Measurements from ENCODE around the gene ARL15. TPM values are rescaled to one million over a fixed set of nuclear protein-coding genes. Genes with fewer than 3 reads are reported as not detected.
"Not testable (repeated sequence)": the region's sequence is repeated elsewhere in the genome, so short reads cannot be mapped to it uniquely, and the experiment has no call there.

The ARL15 gene
- total RNA-seq, 3 donors from 2014 or later = 5.4 to 6.3 (median 6.1) TPM

GRCh38 chr5:53983568-53984460, 326.6 kb downstream of the ARL15 start:
- H3K27me3 Mint-ChIP-seq (ENCODE audit: low read depth) = no peaks in the 10 kb centered on the region
- no peak overlapping the region for H3K4me3 Mint-ChIP-seq
- H3K9me3 Mint-ChIP-seq = peaks cover 22% of the 10 kb centered on the region
- ATAC-seq (no peak), DNase-seq (no peak)
- no peaks in the 10 kb centered on the region for H3K4me1 Mint-ChIP-seq (ENCODE audit: low read depth)
- peaks cover 27% of the 10 kb centered on the region for H3K36me3 Mint-ChIP-seq (ENCODE audit: insufficient read depth)

- H3K4me3 Mint-ChIP-seq; DNase-seq; H3K4me1 Mint-ChIP-seq (ENCODE audit: low read depth); H3K27me3 Mint-ChIP-seq (ENCODE audit: low read depth); ATAC-seq: not testable (repeated sequence)
- Mint-ChIP-seq H3K9me3 (peaks cover 22% of the 10 kb centered on the region), H3K36me3 (ENCODE audit: insufficient read depth) (peaks cover 23% of the 10 kb centered on the region)
These were observed 328.1 kb downstream of the ARL15 start for GRCh38 chr5:53982319-53982718.

- Mint-ChIP-seq H3K4me3 (no peak overlapping the region), H3K36me3 (ENCODE audit: insufficient read depth) (peaks cover 24% of the 10 kb centered on the region), H3K9me3 (peaks cover 22% of the 10 kb centered on the region), H3K4me1 (ENCODE audit: low read depth) (no peaks in the 10 kb centered on the region), H3K27me3 (ENCODE audit: low read depth) (no peaks in the 10 kb centered on the region)
- DNase-seq (no peak), ATAC-seq (no peak)
These were observed 330.3 kb downstream of the ARL15 start for GRCh38 chr5:53980061-53980460.

GRCh38 chr5:53974021-53974420, 336.4 kb downstream of the ARL15 start:
- Mint-ChIP-seq H3K4me1 (ENCODE audit: low read depth) (no peaks in the 10 kb centered on the region), H3K36me3 (ENCODE audit: insufficient read depth) (peaks cover 14% of the 10 kb centered on the region), H3K27me3 (ENCODE audit: low read depth) (no peaks in the 10 kb centered on the region), H3K9me3 (no peaks in the 10 kb centered on the region), H3K4me3 (no peak overlapping the region)
- DNase-seq (no peak), ATAC-seq (no peak)

- DNase-seq = no peak
- ATAC-seq = no peak
- Mint-ChIP-seq H3K27me3 (ENCODE audit: low read depth) (no peaks in the 10 kb centered on the region), H3K4me3 (no peak overlapping the region), H3K36me3 (ENCODE audit: insufficient read depth) (peaks cover 20% of the 10 kb centered on the region), H3K4me1 (ENCODE audit: low read depth) (no peaks in the 10 kb centered on the region), H3K9me3 (no peaks in the 10 kb centered on the region)
These were observed 338.1 kb downstream of the ARL15 start for GRCh38 chr5:53972314-53972713.

DNA sequence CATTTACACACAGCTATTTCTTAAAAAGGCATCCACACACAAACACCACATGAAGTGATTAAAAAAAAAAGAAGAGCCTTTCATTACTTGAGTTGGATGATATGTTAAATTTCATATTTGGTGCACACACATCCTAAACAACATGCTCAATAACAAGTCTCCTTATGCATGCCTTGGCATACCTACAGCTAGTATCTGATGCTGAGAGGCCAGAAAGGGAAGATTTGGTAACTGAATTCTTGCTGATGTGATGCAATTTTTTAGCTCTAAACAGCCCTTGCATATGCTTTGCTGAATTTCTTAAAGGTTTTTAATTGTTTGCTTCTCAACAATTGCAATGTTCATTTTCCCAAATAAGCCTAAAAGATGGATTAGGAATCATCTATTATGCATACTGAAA, 338.8 kb downstream of the ARL15 start:
- no peak for ATAC-seq
- Mint-ChIP-seq H3K36me3 (ENCODE audit: insufficient read depth) (peaks cover 22% of the 10 kb centered on the region), H3K4me1 (ENCODE audit: low read depth) (no peaks in the 10 kb centered on the region), H3K4me3 (no peak overlapping the region), H3K9me3 (no peaks in the 10 kb centered on the region), H3K27me3 (ENCODE audit: low read depth) (no peaks in the 10 kb centered on the region)
- DNase-seq = no peak

DNA sequence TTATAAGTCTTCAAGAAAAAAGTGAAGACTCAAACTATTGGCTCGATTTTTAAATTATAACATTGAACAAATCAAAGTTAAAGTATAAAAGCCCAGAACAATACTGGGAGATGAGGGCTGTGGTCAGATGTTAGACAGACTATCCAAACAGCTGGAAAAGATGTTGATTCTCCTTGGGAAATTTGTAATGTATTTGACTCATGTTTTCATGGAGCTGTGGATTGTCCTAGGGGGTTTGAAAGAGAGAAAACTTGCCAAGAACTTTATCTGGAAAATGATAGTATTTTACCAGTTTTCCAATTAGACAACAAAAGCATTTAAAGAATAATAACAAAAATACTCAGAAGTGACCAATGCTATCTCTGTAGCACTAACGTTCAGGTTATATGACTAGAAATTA, 339.2 kb downstream of the ARL15 start:
- Mint-ChIP-seq H3K27me3 (ENCODE audit: low read depth) (no peaks in the 10 kb centered on the region), H3K4me3 (no peak overlapping the region), H3K9me3 (no peaks in the 10 kb centered on the region), H3K4me1 (ENCODE audit: low read depth) (no peaks in the 10 kb centered on the region), H3K36me3 (ENCODE audit: insufficient read depth) (peaks cover 20% of the 10 kb centered on the region)
- ATAC-seq = no peak
- DNase-seq = no peak

- ATAC-seq = no peak
- H3K4me1 Mint-ChIP-seq (ENCODE audit: low read depth) = no peaks in the 10 kb centered on the region
- H3K4me3 Mint-ChIP-seq = no peak overlapping the region
- H3K27me3 Mint-ChIP-seq (ENCODE audit: low read depth) = no peaks in the 10 kb centered on the region
- no peak for DNase-seq
- H3K36me3 Mint-ChIP-seq (ENCODE audit: insufficient read depth) = peaks cover 23% of the 10 kb centered on the region
- no peaks in the 10 kb centered on the region for H3K9me3 Mint-ChIP-seq
These were observed 339.9 kb downstream of the ARL15 start for GRCh38 chr5:53970475-53970874.

- ATAC-seq = no peak
These were observed 341.1 kb downstream of the ARL15 start for GRCh38 chr5:53969176-53969730.

DNA sequence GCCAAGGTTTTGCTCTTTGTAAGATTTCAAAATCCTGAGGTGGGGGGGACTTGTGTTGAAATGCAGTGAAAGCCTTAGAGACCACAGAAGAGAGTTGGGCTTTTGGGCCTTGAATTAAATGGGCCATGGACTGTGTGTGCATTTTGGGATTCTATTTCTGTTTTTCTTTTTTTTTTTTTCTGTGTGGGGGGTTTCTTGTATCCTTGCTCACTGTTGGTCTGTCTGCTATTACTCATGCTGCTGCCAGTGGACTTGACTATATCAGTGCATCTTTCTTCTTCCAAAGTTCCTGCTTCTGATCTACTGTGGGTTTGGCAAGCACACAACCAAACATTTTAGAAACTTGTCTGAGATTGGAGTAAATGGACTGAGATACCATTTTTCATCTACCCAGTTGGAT, 344.9 kb downstream of the ARL15 start:
- DNase-seq (no peak), ATAC-seq (no peak)
- Mint-ChIP-seq H3K36me3 (ENCODE audit: insufficient read depth) (peaks cover 27% of the 10 kb centered on the region), H3K9me3 (peaks cover 1% of the 10 kb centered on the region), H3K27me3 (ENCODE audit: low read depth) (no peaks in the 10 kb centered on the region), H3K4me3 (no peak overlapping the region), H3K4me1 (ENCODE audit: low read depth) (no peaks in the 10 kb centered on the region)

More at GRCh38 chr5:53969176-53969730, 341.1 kb downstream of the ARL15 start:
- H3K4me1 Mint-ChIP-seq (ENCODE audit: low read depth) = no peaks in the 10 kb centered on the region
- peaks cover 25% of the 10 kb centered on the region for H3K36me3 Mint-ChIP-seq (ENCODE audit: insufficient read depth)
- no peak overlapping the region for H3K4me3 Mint-ChIP-seq
- no peaks in the 10 kb centered on the region for H3K9me3 Mint-ChIP-seq
- DNase-seq = no peak
- no peaks in the 10 kb centered on the region for H3K27me3 Mint-ChIP-seq (ENCODE audit: low read depth)

GRCh38 chr5:53963958-53964357, 346.4 kb downstream of the ARL15 start:
- peaks cover 32% of the 10 kb centered on the region for H3K36me3 Mint-ChIP-seq (ENCODE audit: insufficient read depth)
- DNase-seq = no peak
- H3K4me1 Mint-ChIP-seq (ENCODE audit: low read depth) = no peaks in the 10 kb centered on the region
- H3K27me3 Mint-ChIP-seq (ENCODE audit: low read depth) = no peaks in the 10 kb centered on the region
- no peak overlapping the region for H3K4me3 Mint-ChIP-seq
- ATAC-seq = no peak
- H3K9me3 Mint-ChIP-seq = peaks cover 9% of the 10 kb centered on the region

- Mint-ChIP-seq H3K27me3 (ENCODE audit: low read depth) (no peaks in the 10 kb centered on the region), H3K9me3 (peaks cover 14% of the 10 kb centered on the region), H3K36me3 (ENCODE audit: insufficient read depth) (peaks cover 29% of the 10 kb centered on the region), H3K4me1 (ENCODE audit: low read depth) (no peaks in the 10 kb centered on the region), H3K4me3 (no peak overlapping the region)
- ATAC-seq = no peak
- DNase-seq = no peak
These were observed 348.1 kb downstream of the ARL15 start for GRCh38 chr5:53962306-53962705.

- ATAC-seq (no peak), DNase-seq (no peak)
- H3K27me3 Mint-ChIP-seq (ENCODE audit: low read depth) = no peaks in the 10 kb centered on the region
- H3K9me3 Mint-ChIP-seq = peaks cover 24% of the 10 kb centered on the region
- H3K36me3 Mint-ChIP-seq (ENCODE audit: insufficient read depth) = peaks cover 31% of the 10 kb centered on the region
- H3K4me3 Mint-ChIP-seq = no peak overlapping the region
- H3K4me1 Mint-ChIP-seq (ENCODE audit: low read depth) = no peaks in the 10 kb centered on the region
These were observed 353.7 kb downstream of the ARL15 start for GRCh38 chr5:53956632-53957031.

GRCh38 chr5:53956196-53956595, 354.2 kb downstream of the ARL15 start:
- Mint-ChIP-seq H3K36me3 (ENCODE audit: insufficient read depth) (peaks cover 31% of the 10 kb centered on the region), H3K27me3 (ENCODE audit: low read depth) (no peaks in the 10 kb centered on the region), H3K4me1 (ENCODE audit: low read depth) (no peaks in the 10 kb centered on the region), H3K4me3 (no peak overlapping the region), H3K9me3 (peaks cover 24% of the 10 kb centered on the region)
- no peak for DNase-seq
- ATAC-seq = no peak

DNA sequence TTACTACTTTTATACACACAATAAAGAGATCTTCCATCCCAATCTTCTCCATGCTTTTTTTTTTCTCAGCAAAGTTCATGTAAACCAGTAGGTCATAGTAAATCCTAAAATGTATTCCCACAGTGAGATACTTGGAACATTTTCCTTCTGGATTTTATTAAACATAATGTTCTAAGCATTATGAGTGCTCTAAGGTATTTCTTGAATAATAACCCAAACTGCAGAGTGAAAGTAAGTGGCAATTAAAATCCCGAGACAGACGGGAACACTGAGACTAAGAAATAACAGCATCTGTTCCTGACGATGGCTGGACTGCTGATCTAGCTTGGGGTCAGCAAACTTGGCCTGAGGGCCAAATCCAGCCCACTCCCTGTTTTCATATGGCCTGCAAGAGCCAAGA, 359.8 kb downstream of the ARL15 start:
- no peak for ATAC-seq
- Mint-ChIP-seq H3K36me3 (ENCODE audit: insufficient read depth) (peaks cover 21% of the 10 kb centered on the region), H3K4me1 (ENCODE audit: low read depth) (no peaks in the 10 kb centered on the region), H3K4me3 (no peak overlapping the region), H3K9me3 (no peaks in the 10 kb centered on the region), H3K27me3 (ENCODE audit: low read depth) (no peaks in the 10 kb centered on the region)
- no peak for DNase-seq

All from activated T-cell treated with anti-CD3 and anti-CD28 coated beads, Interleukin-2, amount 50 U/mL, for 4 hours (primary cell).